ENCODE results near the gene POT1. TPM values are rescaled to one million over a fixed set of nuclear protein-coding genes. Genes with fewer than 3 reads are reported as not detected.
A peak's percentile ranks its signal among the peaks of the same experiment; 100 is the strongest.
"Not testable (repeated sequence)": the region's sequence is repeated elsewhere in the genome, so short reads cannot be mapped to it uniquely, and the experiment has no call there.

POT1 gene
- 10 to 100 TPM in 1 of 2 donors, 1 to 10 TPM in 1; 9.3 to 12.0 TPM for total RNA-seq

DNA sequence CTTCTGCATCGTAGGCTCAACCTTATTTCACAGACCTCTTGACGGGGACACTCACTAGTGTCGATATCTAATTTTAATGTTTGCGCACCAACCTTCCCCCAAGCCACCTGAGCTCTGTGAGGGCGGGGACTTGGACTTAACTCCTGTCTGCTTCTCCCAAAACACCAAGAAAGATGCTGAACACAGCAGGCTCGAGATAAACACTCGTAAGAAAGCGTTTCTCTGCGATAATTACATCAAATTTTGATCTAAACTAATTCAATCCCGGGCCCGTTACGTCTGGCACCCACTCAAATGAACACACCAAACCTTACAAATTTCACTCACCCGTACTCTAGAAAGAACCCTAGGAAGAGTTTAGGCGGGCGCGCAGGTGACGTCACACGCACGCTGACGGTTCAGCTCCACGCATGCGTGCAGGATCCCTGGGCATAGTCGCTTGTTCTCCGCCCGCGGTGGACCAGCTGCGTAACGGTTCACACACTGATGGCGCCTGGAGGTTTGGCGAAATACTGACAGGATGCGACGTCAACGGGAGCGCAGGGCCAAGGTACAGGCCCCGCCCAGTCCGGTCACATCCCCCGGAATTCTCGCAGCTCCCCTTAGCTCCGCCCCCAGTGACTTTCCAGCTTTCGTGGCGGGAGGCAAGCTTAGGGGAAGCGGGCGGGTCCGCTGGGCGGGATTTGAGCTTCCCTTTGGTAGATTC is at the start of gene POT1:
Gene POT1 (minus strand): TSS at position 359 of the 706 bp plus-strand sequence. CDS start 32,652 bp downstream, outside the sequence.
- intact Hi-C loops (cut with DNase I) = no loop called here
- H3K27ac ChIP-seq = peak within 1 kb of the TSS; percentile 69
- peak within 1 kb of the TSS; percentile 45 for H3K4me3 ChIP-seq
- peak; percentile 97 for DNase-seq
- no peaks in the 10 kb centered on the region for H3K36me3 ChIP-seq
- H3K9me3 ChIP-seq = no peaks in the 10 kb centered on the region
- H3K9ac ChIP-seq (ENCODE audit: low read depth in 2 of 2, low read length in 2 of 2) = peak within 1 kb of the TSS; percentile 46 to 81
- no peaks in the 10 kb centered on the region for H3K4me1 ChIP-seq
- no peaks in the 10 kb centered on the region for H3K27me3 ChIP-seq
- TF ChIP-seq, protein P1, sequence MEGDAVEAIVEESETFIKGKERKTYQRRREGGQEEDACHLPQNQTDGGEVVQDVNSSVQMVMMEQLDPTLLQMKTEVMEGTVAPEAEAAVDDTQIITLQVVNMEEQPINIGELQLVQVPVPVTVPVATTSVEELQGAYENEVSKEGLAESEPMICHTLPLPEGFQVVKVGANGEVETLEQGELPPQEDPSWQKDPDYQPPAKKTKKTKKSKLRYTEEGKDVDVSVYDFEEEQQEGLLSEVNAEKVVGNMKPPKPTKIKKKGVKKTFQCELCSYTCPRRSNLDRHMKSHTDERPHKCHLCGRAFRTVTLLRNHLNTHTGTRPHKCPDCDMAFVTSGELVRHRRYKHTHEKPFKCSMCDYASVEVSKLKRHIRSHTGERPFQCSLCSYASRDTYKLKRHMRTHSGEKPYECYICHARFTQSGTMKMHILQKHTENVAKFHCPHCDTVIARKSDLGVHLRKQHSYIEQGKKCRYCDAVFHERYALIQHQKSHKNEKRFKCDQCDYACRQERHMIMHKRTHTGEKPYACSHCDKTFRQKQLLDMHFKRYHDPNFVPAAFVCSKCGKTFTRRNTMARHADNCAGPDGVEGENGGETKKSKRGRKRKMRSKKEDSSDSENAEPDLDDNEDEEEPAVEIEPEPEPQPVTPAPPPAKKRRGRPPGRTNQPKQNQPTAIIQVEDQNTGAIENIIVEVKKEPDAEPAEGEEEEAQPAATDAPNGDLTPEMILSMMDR (IDR thresholded peaks at IDR 0.05) = no peak

- H3K27ac ChIP-seq; H3K9ac ChIP-seq (ENCODE audit: low read depth in 2 of 2, low read length in 2 of 2); H3K27me3 ChIP-seq; intact Hi-C loops (cut with DNase I); H3K4me3 ChIP-seq; DNase-seq; H3K4me1 ChIP-seq; H3K9me3 ChIP-seq; H3K36me3 ChIP-seq: not testable (repeated sequence)
Observed at GRCh38 chr7:124975131-124975530, 45.5 kb upstream of the POT1 start.

- no peak for DNase-seq
- no peak overlapping the region for H3K27ac ChIP-seq
- H3K9me3 ChIP-seq = no peaks in the 10 kb centered on the region
- H3K9ac ChIP-seq (ENCODE audit: low read depth in 2 of 2, low read length in 2 of 2) = no peak overlapping the region
- TF ChIP-seq, protein P1 (IDR thresholded peaks at IDR 0.05) = no peak
- H3K4me1 ChIP-seq = no peaks in the 10 kb centered on the region
- no peaks in the 10 kb centered on the region for H3K36me3 ChIP-seq
- intact Hi-C loops (cut with DNase I) = no loop called here
- no peak overlapping the region for H3K4me3 ChIP-seq
- no peaks in the 10 kb centered on the region for H3K27me3 ChIP-seq
Observed at GRCh38 chr7:124965553-124965952, 35.9 kb upstream of the POT1 start.

- Histone ChIP-seq H3K36me3 (no peaks in the 10 kb centered on the region), H3K4me1 (no peaks in the 10 kb centered on the region), H3K4me3 (no peak overlapping the region), H3K27ac (no peak overlapping the region), H3K9ac (ENCODE audit: low read depth in 2 of 2, low read length in 2 of 2) (no peak overlapping the region), H3K27me3 (no peaks in the 10 kb centered on the region), H3K9me3 (no peaks in the 10 kb centered on the region)
- TF ChIP-seq, protein P1 (IDR thresholded peaks at IDR 0.05) = no peak
- intact Hi-C loops (cut with DNase I) = no loop called here
- DNase-seq = no peak
Observed at GRCh38 chr7:124959676-124960075, 30.1 kb upstream of the POT1 start.

GRCh38 chr7:124957952-124958351 is 28.3 kb upstream of the POT1 start:
- H3K36me3 ChIP-seq; H3K4me3 ChIP-seq; H3K9ac ChIP-seq (ENCODE audit: low read depth in 2 of 2, low read length in 2 of 2); DNase-seq; H3K4me1 ChIP-seq; H3K27ac ChIP-seq; H3K27me3 ChIP-seq; intact Hi-C loops (cut with DNase I); H3K9me3 ChIP-seq: not testable (repeated sequence)

GRCh38 chr7:124956160-124956559 is 26.5 kb upstream of the POT1 start:
- TF ChIP-seq, protein P1 (IDR thresholded peaks at IDR 0.05) = no peak
- Histone ChIP-seq H3K4me3 (no peak overlapping the region), H3K36me3 (no peaks in the 10 kb centered on the region), H3K27ac (no peak overlapping the region), H3K27me3 (no peaks in the 10 kb centered on the region), H3K4me1 (no peaks in the 10 kb centered on the region), H3K9me3 (no peaks in the 10 kb centered on the region), H3K9ac (ENCODE audit: low read depth in 2 of 2, low read length in 2 of 2) (no peak overlapping the region)
- intact Hi-C loops (cut with DNase I) = no loop called here
- DNase-seq = no peak

Measured in colonic mucosa (tissue), 4 donors.